DMS53 (cell line): ENCODE results near the gene NOL11.
A peak's percentile ranks its signal among the peaks of the same experiment; 100 is the strongest.
"Not testable (repeated sequence)": the region's sequence is repeated elsewhere in the genome, so short reads cannot be mapped to it uniquely, and the experiment has no call there.

Experiments
- DNase-seq: peaks from one replicate; lab custom pipeline; 2025; lab: John Stamatoyannopoulos, UW

Gene NOL11

DNA sequence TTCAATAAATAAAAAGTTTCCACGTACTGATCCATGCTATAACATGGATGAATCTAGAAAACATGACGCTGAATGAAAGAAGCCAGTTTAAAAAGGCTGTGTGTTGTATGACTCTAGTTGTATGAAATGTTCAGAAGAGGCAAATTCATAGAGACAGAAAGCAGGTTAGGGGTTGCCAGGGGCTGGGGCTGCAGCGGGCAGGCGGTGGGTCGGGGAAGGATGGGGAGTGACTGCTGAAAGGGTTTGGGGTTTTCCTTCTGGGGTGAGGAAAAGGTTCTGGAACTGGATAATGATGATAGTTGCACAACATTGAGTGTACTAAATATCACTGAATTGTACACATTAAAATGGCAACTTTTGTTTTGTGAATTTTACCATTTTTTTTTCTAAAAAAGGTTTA, 36.3 kb downstream of the NOL11 start:
- no peak for DNase-seq

DNA sequence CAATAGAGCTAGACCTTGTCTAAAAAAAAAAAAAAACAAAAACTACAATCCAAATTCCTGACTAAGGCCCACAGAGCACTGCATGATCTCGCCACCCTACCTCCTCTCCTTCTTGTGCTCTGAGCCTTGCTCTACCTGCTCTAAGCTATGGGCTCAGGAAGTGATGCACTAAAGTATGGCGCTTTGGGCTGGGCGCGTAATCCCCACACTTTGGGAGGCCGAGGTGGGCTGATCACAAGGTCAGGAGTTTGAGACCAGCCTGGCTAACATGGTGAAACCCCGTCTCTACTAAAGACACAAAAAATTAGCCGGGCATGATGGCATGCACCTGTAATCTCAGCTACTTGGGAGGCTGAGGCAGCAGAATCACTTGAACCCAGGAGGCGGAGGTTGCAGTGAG, 37.0 kb downstream of the NOL11 start:
- DNase-seq: not testable (repeated sequence)

DNA sequence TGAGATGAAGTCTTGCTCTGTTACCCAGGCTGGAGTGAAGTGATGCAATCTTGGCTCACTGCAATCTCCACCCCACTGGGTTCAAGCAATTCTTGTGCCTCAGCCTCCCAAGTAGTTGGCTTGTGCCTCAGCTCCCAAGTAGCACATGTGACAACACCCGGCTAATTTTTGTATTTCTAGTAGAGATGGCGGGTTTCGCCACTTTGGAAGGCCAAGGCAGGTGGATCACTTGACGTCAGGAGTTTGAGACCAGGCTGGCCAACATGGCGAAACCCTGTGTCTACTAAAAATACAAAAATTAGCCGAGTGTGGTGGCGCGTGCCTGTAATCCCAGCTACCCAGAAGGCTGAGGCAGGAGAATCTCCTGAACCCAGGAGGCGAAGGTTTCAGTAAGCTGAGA, 39.0 kb downstream of the NOL11 start:
- not testable (repeated sequence) for DNase-seq

DNA sequence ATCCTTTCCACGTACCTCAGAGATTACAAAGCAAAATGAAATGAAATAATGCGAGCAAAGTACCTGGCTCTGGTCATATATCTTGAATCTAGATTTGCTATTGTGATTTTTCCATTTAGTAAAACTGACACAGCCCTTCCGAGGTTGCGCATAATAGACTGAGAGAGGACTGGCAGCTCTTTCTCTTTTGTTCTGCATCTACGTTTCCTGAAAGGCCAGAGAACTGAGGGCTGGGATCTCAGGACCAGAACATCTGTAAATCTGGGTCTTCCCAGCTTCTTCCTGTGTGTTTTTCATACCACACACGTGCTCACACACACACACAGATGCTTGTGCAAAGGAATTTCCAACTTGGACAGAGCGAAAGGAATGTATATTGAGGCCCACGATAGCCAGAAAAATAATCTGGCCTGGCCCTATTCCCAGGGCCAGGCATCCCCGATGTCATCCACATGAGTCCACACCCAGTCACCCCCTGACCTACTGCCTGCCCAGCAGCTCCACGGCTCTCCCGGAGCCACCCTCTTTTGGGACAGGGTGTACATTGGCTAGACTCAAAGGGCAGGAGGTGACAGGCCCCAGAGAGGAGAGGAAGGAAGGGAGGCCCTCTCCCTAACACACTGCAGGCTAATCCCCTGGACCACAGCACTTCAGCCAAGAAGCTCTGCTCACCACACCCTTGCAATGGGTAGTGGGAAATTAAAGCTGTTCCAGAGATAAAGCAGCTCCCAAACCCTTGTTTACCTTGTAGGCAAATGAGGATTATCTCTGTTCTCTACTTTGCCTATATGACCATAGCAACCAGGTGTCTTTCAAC, 41.8 kb downstream of the NOL11 start:
- no peak for DNase-seq

DNA sequence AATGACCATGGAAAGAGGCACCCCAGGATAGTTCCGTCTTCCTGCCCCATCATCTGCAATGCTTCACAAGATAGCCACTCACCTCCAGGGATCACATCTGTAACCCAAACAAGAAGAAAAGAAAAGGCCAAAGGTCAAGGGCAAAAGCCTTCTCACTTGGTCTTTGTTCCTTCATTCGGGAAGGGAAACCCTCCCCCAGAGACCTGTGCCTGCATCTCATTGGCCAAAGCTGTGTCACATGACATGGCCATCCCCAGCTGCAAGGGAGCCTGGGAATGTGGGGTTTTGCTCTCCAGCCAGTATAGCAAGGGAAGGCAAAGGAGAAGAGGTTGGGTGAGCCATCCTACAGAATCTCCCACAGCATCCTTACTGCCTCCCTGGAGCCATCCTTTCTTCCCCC, 47.9 kb downstream of the NOL11 start:
- DNase-seq: no peak

DNA sequence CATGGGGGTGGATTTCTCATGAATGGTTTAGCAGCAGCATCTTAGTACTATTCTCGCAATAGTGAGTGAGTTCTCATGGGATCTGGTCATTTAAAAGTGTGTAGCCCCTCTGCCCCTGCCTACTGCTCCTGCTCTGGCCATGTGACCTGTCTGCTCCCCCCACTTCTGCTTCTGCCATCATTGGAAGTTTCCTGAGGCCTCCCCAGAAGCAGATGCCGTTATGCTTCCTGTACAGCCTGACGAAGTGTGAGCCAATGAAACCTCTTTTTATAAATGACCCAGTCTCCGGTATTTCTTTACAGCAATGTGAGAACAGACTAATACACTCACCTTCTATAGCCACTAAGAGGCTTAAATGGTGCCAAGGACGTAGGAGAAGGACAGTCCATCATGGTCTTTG, 51.5 kb downstream of the NOL11 start:
- no peak for DNase-seq

DNA sequence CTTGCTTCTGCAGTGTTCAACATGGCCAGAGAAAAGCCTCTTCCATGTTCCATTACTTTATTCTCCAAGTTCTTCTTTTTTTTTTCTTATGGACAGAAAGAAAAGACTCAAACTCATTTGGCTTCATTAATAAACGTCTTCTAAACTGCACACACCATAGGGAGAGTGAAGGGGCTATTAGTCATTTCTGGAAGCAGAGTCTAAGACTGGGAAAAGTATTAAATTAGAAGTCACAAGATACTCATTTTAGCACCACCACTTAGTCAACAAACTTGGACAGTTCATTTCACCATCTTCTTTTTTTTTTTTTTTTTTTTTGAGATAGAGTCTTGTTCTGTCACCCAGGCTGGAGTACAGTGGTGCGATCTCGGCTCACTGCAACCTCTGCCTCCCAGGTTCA, 52.8 kb downstream of the NOL11 start:
- DNase-seq: no peak

DNA sequence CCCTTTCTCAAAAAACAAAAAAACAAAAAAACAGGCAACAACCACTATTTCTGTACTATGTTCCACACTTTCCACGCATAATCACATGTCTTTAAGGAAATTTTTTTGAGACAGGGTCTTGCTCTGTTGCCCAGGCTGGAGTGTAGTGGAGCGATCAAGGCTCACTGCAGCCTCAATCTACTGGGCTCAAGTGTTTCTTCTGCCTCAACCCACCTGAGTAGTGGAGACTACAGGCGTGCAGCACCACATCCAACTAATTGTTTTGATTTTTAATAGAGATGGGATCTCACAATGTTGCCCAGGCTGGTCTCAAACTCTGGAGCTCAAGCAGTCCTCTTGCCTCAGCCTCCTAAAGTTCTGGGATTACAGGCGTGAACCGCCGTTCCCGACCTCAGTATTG, 54.9 kb downstream of the NOL11 start:
- DNase-seq: no peak

DNA sequence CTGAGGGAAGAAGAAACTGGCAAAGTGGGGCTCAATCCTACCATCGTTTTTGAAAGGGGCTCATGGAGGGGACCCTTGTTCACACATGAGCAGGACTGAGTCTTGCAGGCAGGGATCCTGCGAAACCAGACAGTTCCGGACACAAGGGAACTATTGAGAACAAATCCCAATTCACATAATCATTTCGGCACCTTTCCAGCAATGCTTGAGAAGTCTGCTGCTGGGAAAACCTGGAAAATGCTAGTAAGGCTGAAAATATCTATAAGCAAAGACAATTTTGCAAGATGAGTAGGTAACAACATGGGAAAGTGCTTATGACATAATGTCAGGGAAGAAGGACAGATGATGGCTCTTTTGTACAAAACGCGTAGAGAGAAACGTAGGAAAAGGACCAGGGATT, 55.5 kb downstream of the NOL11 start:
- no peak for DNase-seq

DNA sequence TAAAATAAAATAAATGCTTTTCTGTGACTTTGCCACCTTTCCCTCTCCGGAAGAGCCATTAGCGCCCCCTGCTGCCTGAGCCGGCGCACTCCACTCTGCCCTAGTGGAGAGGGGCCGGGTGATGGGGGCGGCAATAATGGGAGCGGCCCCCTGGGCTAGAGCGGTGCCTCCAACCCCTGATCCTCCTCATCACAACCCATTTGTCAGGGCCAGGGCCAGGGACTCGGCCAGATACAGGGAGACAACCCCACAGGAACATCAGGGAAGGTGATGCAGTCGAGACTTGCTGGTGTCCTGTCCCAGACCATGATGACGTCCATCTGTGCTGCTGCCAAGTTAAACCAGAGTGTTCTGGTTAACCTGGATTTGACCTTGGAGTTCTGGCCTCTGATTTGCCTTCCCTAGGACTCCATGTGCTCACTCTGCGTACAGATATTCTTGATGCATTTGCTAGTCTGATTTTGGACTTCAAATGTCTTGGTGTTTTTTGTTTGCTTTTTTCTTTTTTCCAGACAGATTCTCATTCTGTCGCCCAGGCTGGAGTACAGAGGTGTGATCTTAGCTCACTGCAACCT, 61.4 kb downstream of the NOL11 start:
- peak; percentile 87 for DNase-seq

DNA sequence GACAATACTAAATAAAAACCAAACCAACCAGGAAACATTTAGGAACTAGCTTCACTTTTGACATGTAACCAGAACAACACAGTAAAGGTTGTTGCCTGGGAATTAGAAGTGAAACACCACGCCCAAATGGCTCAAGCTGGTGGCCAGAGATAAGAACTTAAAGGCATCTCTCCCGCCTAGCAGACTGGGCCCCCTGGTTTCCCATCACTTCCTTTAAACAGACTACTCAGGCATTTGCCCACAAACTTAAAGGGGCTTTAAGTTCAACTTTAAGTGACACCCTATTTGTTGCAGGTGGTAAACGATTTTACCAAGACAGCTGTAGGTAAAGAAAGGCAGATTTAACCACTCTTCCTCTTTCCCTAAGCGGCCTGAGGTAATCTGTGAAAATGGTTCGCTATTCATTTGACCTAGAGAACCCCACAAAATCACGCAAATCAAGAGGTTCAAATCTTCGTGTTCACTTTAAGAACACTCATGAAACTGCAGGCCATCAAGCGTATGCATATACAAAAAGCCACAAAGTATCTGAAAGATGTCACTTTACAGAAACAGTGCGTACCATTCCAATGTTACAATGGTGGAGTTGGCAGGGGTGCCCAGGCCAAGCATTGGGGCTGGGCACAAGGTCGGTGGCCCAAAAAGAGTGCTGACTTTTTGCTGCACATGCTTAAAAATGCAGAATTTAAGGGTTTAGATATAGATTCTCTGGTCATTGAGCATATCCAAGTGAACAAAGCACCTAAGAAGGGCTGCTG, 66.8 kb downstream of the NOL11 start:
- DNase-seq: no peak

DNA sequence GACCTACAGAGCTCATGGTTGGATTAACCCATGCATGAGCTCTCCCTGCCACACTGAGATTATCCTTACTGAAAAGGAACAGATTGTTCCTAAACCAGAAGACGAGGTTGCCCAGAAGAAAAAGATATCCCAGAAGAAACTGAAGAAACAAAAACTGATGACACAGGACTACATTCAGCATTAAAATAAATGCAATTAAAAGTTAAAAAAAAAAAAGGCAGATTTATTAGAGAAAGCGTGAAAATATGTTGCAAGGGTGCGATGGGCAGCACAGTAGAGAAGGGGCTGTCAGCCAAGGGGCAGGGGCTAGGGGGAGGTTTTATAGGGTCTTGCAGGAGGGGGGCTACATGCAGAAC, 67.4 kb downstream of the NOL11 start:
- no peak for DNase-seq

DNA sequence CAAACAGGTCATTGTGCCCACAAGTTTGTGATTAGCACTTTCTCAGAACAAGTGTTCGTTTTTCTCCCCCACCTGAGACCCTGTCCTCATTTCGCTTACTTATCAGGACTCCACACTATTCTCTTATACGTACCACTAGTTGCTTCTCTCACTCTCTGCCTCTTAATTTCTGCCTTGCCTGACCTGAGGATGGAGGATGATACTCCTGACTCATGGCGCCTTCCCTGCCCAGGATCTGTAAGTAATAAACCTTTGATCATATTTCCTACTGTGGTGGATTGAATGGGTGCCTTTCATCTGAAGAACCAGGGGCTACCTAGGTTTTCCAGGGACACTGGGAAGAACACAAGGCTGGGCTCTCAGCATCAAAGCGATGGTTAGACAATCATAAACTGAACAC, 67.8 kb downstream of the NOL11 start:
- no peak for DNase-seq
